HepG2 (cell line): ENCODE data around the gene DPY19L1. TPM values are rescaled to one million over a fixed set of nuclear protein-coding genes. Genes with fewer than 3 reads are reported as not detected.

ENCODE experiments used
- ARNTL ChIP-seq: sonication (generic); formaldehyde crosslinking; IDR thresholded peaks from 2 replicates; pipeline ENCODE4 v1.4.0; 2020; ENCODE audit warnings: mild to moderate bottlenecking, missing genetic modification reagents
- CHD2 ChIP-seq: IDR thresholded peaks from 2 replicates; pipeline ENCODE4 v1.6.1; 2011; ENCODE audit warnings: low read depth, low read length, improper control_type of control experiment
- CTCF ChIP-seq: sonication (generic); formaldehyde crosslinking; IDR thresholded peaks from 2 replicates; pipeline ENCODE4 v1.5.0; 2020; ENCODE audit warnings: mild to moderate bottlenecking, missing genetic modification reagents, moderate library complexity
- FOXO1 ChIP-seq: sonication (generic); formaldehyde crosslinking; IDR thresholded peaks from 2 replicates; pipeline ENCODE4 v1.4.0; 2020; ENCODE audit warnings: missing genetic modification reagents
- HCFC1 ChIP-seq: fragments of 150-350 bp; IDR thresholded peaks from 2 replicates; pipeline ENCODE4 v1.6.1; 2014; ENCODE audit warnings: low read depth, low read length
- HINFP ChIP-seq: sonication (generic); formaldehyde crosslinking; IDR thresholded peaks from 2 replicates; pipeline ENCODE4 v1.4.0; 2020; ENCODE audit warnings: low read depth, mild to moderate bottlenecking, missing genetic modification reagents
- HIVEP1 ChIP-seq: sonication (generic); formaldehyde crosslinking; IDR thresholded peaks from 2 replicates; pipeline ENCODE4 v1.4.0; 2020; ENCODE audit warnings: mild to moderate bottlenecking, missing genetic modification reagents
- MBD4 ChIP-seq: IDR thresholded peaks from 2 replicates; pipeline ENCODE4 v1.6.1; 2012; ENCODE audit warnings: low read length, inconsistent platforms, borderline replicate concordance
- TRIM24 ChIP-seq: sonication (generic); formaldehyde crosslinking; IDR thresholded peaks from 2 replicates; pipeline ENCODE4 v1.8.0; 2022; ENCODE audit warnings: mild to moderate bottlenecking, missing genetic modification reagents
- ZBTB46 ChIP-seq: sonication (generic); formaldehyde crosslinking; IDR thresholded peaks from 2 replicates; pipeline ENCODE4 v1.4.0; 2020; ENCODE audit warnings: mild to moderate bottlenecking, missing genetic modification reagents, borderline replicate concordance
- ZNF207 ChIP-seq: fragments of 450-650 bp; IDR thresholded peaks from 2 replicates; pipeline ENCODE4 v1.6.1; 2016; ENCODE audit warnings: antibody characterized with exemption, borderline replicate concordance
- ZNF317 ChIP-seq: sonication (generic); formaldehyde crosslinking; IDR thresholded peaks from 2 replicates; pipeline ENCODE4 v1.5.0; 2020; ENCODE audit warnings: mild to moderate bottlenecking, missing genetic modification reagents
- ZNF367 ChIP-seq: sonication (generic); formaldehyde crosslinking; IDR thresholded peaks from 2 replicates; pipeline ENCODE4 v1.4.0; 2020; ENCODE audit warnings: missing genetic modification reagents, borderline replicate concordance
- ZNF614 ChIP-seq: IDR thresholded peaks from 2 replicates; pipeline ENCODE4 v1.6.1; 2018; ENCODE audit warnings: missing biosample characterization, missing genetic modification reagents, inconsistent platforms, borderline replicate concordance
- ZNF619 ChIP-seq: sonication (generic); formaldehyde crosslinking; IDR thresholded peaks from 2 replicates; pipeline ENCODE4 v1.4.0; 2020; ENCODE audit warnings: mild to moderate bottlenecking, missing genetic modification reagents
- ZNF660 ChIP-seq: sonication (generic); formaldehyde crosslinking; IDR thresholded peaks from 2 replicates; pipeline ENCODE4 v1.5.1; 2020; ENCODE audit warnings: mild to moderate bottlenecking, low read depth, missing genetic modification reagents, borderline replicate concordance
- ZNF749 ChIP-seq: sonication (generic); formaldehyde crosslinking; IDR thresholded peaks from 2 replicates; pipeline ENCODE4 v1.8.0; 2022; ENCODE audit warnings: mild to moderate bottlenecking, missing genetic modification reagents, moderate library complexity, borderline replicate concordance
- ZNF75D ChIP-seq: sonication (generic); formaldehyde crosslinking; IDR thresholded peaks from 2 replicates; pipeline ENCODE4 v1.8.1; 2023; ENCODE audit warnings: missing genetic modification reagents, mild to moderate bottlenecking, borderline replicate concordance
- polyA plus RNA-seq, 8 experiments: library from polyadenylated mRNA; depleted of rRNA in 3 of 8; stranded (reverse) in 7 of 8; unstranded in 1 of 8; fragments of >200 nt; fragmentation: Illumina TruSeq in 4 of 8; extraction: Trizol in 4 of 8; gene quantifications; 2 replicates each; pipeline versions ENCODE4 v1.2.1 to v1.2.3, GENCODE V29; 2011 to 2016; ENCODE audit warnings: low read depth in 4 of 8, missing spikeins in 1 of 8, mixed read lengths in 1 of 8; ENCODE audit not compliant: insufficient read depth in 1 of 8
- total RNA-seq, 5 experiments: library from RNA; depleted of rRNA; stranded (reverse); fragments of >200 nt; fragmentation: Illumina TruSeq; extraction: Trizol; gene quantifications; 2 replicates each; pipeline ENCODE4 v1.2.3, GENCODE V29; 2016; ENCODE audit warnings: low read depth in 1 of 5
- TF ChIP-seq, protein P1 (sequence below): sonication (generic); formaldehyde crosslinking; IDR thresholded peaks from 2 replicates; pipeline ENCODE4 v1.8.1; 2023; ENCODE audit warnings: mild to moderate bottlenecking, moderate library complexity, missing genetic modification reagents
- TF ChIP-seq, protein P2 (sequence below): sonication (generic); formaldehyde crosslinking; IDR thresholded peaks from 2 replicates; pipeline ENCODE4 v1.9.0; 2021; ENCODE audit warnings: missing genetic modification reagents, borderline replicate concordance

The DPY19L1 gene
- total and polyA plus RNA-seq, 2 of the 13 experiments (the other 11 are each of a cell fraction or from before 2014, with no cell fraction given) = 18.9 to 32.6 TPM

DNA sequence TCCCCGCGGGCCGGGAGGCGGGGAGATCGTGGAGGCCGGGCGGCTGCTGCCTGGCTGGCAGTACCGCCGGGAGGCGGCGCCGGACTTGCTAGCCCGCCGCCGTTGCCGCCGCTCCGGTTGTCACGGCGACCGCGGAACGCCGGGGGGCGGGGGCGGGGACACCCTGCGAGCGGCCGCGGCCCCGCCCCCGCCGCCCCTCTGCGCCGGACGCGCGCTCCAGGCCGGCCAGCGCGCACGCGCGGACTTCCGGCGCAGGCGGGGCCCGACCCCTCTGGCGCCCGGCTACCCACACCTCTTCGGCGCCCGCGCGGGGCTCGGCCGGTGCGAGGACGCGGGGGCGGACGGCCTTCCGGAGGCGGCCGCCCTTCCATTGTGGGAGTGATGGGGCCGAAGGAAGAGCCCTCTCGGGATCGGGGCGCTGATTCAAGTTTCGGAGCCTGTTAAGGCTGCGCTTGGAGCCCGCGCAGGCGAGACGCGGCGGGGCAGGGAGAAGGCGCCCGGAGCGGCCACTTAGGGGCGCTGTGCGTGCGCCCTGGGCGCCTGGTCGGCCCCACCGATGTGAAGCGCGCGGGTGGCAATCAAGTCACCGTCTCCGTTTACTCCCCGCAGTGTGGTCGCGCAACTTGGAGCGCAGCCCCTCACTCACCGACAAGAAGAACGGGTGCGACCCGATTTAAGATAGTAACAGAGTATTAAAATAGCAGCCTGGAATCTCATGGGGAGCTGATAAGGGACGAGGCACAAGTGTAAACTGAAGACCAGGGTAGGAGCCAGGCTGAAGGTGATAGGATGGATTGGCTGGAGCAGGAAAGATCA, 449 bp upstream of the DPY19L1 start (continued):
- no peak for TF ChIP-seq ZBTB46 (CRISPR knock-in tag)
- TF ChIP-seq HIVEP1 = no peak
- no peak for TF ChIP-seq ZNF749
- TF ChIP-seq ZNF367 (CRISPR knock-in tag) = 0 out of 2 replicates have a peak, but pooled peaks have one; percentile 35
- no peak for TF ChIP-seq MBD4
- peak; percentile 45; the same call in 1 of the 2 replicates for TF ChIP-seq ARNTL (CRISPR knock-in tag)
- no peak for TF ChIP-seq FOXO1 (CRISPR knock-in tag)
- no peak for TF ChIP-seq ZNF660
- peak; percentile 89 for TF ChIP-seq CTCF (CRISPR knock-in tag)
- TF ChIP-seq ZNF207 = no peak
- no peak for TF ChIP-seq ZNF317 (CRISPR knock-in tag)
- peak; percentile 9; the same call in 1 of the 2 replicates for TF ChIP-seq HCFC1
- 0 out of 2 replicates have a peak, but pooled peaks have one; percentile 25 for TF ChIP-seq ZNF619 (CRISPR knock-in tag)
- no peak for TF ChIP-seq TRIM24 (CRISPR knock-in tag)
- no peak for TF ChIP-seq ZNF75D (CRISPR knock-in tag)
- no peak for TF ChIP-seq ZNF614
- TF ChIP-seq, protein P1, sequence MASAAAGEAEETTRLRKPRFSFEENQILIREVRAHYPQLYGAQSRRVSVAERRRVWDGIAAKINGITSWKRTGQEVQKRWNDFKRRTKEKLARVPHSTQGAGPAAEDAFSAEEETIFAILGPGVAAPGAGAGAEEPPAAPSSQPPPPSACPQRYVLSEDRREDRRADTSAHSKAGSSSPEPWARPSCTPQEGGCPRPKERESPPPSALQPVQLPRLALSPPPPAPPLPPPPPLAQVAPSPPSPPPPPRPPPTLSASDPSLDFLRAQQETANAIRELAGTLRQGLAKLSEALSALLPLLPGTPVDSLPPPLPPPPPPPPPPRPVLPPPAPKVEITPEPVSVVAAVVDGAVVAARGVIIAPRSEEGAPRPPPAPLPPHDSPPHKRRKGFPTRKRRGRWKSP (CRISPR knock-in tag) = peak; percentile 95; the same call in 1 of the 2 replicates
- TF ChIP-seq, protein P2, sequence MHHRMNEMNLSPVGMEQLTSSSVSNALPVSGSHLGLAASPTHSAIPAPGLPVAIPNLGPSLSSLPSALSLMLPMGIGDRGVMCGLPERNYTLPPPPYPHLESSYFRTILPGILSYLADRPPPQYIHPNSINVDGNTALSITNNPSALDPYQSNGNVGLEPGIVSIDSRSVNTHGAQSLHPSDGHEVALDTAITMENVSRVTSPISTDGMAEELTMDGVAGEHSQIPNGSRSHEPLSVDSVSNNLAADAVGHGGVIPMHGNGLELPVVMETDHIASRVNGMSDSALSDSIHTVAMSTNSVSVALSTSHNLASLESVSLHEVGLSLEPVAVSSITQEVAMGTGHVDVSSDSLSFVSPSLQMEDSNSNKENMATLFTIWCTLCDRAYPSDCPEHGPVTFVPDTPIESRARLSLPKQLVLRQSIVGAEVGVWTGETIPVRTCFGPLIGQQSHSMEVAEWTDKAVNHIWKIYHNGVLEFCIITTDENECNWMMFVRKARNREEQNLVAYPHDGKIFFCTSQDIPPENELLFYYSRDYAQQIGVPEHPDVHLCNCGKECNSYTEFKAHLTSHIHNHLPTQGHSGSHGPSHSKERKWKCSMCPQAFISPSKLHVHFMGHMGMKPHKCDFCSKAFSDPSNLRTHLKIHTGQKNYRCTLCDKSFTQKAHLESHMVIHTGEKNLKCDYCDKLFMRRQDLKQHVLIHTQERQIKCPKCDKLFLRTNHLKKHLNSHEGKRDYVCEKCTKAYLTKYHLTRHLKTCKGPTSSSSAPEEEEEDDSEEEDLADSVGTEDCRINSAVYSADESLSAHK = no peak
- peak; percentile 60 for TF ChIP-seq HINFP (CRISPR knock-in tag)
- TF ChIP-seq CHD2 = no peak
